PC-3 (cell line): ENCODE measurements around the gene SLC45A3.

Experiments
- EZH2 ChIP-seq: fragments of 300-600 bp; sonication (generic); IDR thresholded peaks from one replicate; pipeline ENCODE4 v1.6.1; 2017; ENCODE audit warnings: antibody characterized with exemption, mild to moderate bottlenecking, low read length; ENCODE audit not compliant: unreplicated experiment
- TF ChIP-seq, protein P1 (sequence below): fragments of 300-600 bp; sonication (generic); conservative IDR thresholded peaks from 2 replicates; pipeline ENCODE4 v1.5.1; 2017; ENCODE audit warnings: antibody characterized with exemption, low read depth, mild to moderate bottlenecking, low read length

DNA sequence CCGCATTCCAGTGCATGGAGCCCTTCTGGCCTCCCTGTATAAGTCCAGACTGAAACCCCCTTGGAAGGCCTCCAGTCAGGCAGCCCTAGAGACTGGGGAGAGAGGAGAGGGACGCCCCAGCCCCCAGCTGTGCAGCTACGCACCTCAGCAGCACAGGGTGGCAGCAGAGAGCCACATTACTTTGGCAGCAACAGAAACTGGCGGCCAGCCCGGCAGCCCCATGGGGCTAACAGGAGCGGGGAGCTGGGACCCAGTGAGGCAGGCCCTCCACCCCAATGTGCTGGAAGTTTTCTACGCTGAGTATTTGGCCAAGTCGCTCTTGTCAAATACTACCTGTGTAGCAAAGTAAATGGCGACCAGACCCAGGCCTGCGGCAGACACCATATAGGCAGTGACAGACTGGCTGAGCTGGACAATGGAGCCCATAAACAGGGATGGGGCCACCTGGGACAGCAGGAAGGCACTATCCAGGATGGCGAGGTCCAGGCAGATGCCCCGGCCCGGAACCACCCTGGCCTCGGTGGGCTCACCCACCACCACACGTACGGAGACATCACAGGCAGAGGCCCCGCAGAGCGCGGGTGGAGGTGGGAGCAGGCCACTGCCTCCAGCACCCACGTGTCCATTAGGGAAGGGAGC, 21.2 kb downstream of the SLC45A3 start:
- TF ChIP-seq, protein P1, sequence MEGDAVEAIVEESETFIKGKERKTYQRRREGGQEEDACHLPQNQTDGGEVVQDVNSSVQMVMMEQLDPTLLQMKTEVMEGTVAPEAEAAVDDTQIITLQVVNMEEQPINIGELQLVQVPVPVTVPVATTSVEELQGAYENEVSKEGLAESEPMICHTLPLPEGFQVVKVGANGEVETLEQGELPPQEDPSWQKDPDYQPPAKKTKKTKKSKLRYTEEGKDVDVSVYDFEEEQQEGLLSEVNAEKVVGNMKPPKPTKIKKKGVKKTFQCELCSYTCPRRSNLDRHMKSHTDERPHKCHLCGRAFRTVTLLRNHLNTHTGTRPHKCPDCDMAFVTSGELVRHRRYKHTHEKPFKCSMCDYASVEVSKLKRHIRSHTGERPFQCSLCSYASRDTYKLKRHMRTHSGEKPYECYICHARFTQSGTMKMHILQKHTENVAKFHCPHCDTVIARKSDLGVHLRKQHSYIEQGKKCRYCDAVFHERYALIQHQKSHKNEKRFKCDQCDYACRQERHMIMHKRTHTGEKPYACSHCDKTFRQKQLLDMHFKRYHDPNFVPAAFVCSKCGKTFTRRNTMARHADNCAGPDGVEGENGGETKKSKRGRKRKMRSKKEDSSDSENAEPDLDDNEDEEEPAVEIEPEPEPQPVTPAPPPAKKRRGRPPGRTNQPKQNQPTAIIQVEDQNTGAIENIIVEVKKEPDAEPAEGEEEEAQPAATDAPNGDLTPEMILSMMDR, result peak; percentile 97
- TF ChIP-seq EZH2, result no peak
